Tibial nerve (tissue), 3 donors: ENCODE data around the gene OR5L1.

Experiments
- POLR2A ChIP-seq, 2 donors: fragments of 450-650 bp; IDR thresholded peaks; one replicate each; pipeline ENCODE4 v1.6.1; 2017; ENCODE audit warnings: antibody characterized with exemption in 2 of 2, mild to moderate bottlenecking in 2 of 2, moderate library complexity in 2 of 2
- TF ChIP-seq, protein P1 (sequence below), 5 experiments: fragments of 200-600 bp in 3 of 5; fragments of 450-650 bp in 2 of 5; sonication (generic) in 3 of 5; IDR thresholded peaks; one replicate each; pipeline ENCODE4 v1.5.1; 2016 to 2019; ENCODE audit warnings: antibody characterized with exemption in 5 of 5, mild to moderate bottlenecking in 3 of 5, moderate library complexity in 2 of 5

DNA sequence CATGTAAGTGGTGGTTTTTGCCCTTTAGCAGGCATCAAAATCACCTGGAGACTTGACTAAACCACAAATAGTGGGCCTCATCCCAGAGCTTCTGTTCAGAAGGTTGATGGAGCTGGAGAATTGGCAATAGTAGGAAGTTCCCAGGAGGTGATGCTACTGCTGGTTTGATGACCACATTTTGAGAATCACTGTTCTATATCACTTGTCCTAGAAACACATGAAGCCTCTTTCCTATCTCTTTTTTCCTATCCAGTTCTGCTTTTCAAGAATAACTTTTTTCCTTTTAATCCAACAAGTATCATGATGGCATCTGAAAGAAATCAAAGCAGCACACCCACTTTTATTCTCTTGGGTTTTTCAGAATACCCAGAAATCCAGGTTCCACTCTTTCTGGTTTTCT, 38.0 kb upstream of the OR5L1 start, which contains the start of gene OR5D13:
- TF ChIP-seq, protein P1, sequence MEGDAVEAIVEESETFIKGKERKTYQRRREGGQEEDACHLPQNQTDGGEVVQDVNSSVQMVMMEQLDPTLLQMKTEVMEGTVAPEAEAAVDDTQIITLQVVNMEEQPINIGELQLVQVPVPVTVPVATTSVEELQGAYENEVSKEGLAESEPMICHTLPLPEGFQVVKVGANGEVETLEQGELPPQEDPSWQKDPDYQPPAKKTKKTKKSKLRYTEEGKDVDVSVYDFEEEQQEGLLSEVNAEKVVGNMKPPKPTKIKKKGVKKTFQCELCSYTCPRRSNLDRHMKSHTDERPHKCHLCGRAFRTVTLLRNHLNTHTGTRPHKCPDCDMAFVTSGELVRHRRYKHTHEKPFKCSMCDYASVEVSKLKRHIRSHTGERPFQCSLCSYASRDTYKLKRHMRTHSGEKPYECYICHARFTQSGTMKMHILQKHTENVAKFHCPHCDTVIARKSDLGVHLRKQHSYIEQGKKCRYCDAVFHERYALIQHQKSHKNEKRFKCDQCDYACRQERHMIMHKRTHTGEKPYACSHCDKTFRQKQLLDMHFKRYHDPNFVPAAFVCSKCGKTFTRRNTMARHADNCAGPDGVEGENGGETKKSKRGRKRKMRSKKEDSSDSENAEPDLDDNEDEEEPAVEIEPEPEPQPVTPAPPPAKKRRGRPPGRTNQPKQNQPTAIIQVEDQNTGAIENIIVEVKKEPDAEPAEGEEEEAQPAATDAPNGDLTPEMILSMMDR (IDR thresholded peaks at IDR 0.05) = no peak
- no peak for TF ChIP-seq POLR2A (IDR thresholded peaks at IDR 0.05)
